H1 (cell line): ENCODE measurements around the gene B3GALT6. TPM values are rescaled to one million over a fixed set of nuclear protein-coding genes. Genes with fewer than 3 reads are reported as not detected.

Experiments used
- RAD21 ChIP-seq, 2 experiments: IDR thresholded peaks in 1 of 2; conservative IDR thresholded peaks in 1 of 2; 2 replicates each; pipeline ENCODE4 v1.6.1; 2011; ENCODE audit warnings: low read depth in 2 of 2, low read length in 2 of 2, improper control_type of control experiment in 1 of 2, inconsistent platforms in 1 of 2, mild to moderate bottlenecking in 1 of 2, moderate library complexity in 1 of 2
- polyA plus RNA-seq, 7 experiments: library from polyadenylated mRNA; depleted of rRNA in 3 of 7; stranded (reverse) in 5 of 7; unstranded in 2 of 7; fragments of >200 nt in 5 of 7; fragments of 200-250 nt in 2 of 7; gene quantifications; 1 replicate in 5 of 7; 2 replicates in 1 of 7; 4 replicates in 1 of 7; pipeline versions ENCODE4 v1.2.1 to v1.2.3, GENCODE V29; 2011 to 2013; ENCODE audit warnings: missing spikeins in 2 of 7, mixed read lengths in 2 of 7
- total RNA-seq: library from RNA; stranded (reverse); fragmentation: NEBNext Ultra II Directional; extraction: Animal tissue kit (Norgen Biotek cat#: 25700); gene quantifications from 2 replicates; pipeline ENCODE4 v1.2.1, GENCODE V29; 2021

The B3GALT6 gene
- total and polyA plus RNA-seq, 2 of the 8 experiments (the other 6 are each of a cell fraction or from before 2014, with no cell fraction given), result 18.4 to 20.4 TPM

DNA sequence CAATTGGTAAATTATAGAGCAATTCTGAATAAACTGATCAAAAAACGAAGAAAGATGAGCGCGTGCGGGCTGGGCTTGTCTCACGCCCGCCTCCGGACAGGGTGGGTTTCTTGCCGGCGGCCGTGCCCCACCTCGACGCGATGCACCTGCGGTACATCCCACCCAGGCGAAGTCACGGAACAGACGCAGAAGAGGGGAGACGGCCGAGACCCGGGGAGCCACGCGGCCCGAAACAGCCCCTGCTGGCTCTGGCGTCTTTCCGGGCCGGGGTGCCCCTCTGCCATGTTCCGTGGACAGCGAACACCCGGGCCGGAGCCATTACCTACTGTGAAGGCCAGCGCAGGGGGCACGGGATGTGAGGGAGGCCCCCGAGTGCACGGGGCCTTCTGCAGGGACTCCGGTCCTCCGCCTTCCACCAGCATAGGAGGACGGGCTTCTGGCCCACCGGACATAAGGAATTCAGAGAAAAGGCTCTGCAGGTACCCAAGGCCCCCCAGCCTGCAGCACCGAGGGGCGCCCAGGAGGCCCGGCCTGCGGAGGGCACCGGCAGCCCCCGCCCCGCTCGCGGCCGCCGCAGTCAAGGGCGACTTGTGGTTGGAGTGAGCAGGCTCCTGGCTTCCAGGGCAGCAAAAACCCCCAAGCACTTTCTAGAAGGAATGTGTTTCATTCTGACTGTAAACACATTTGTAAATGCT lies 22.1 kb downstream of the B3GALT6 start (continued):
- no peak for TF ChIP-seq RAD21 (IDR thresholded peaks at IDR 0.05 in 1 of 2, conservative IDR thresholded peaks at IDR 0.05 in 1 of 2; ENCODE audit: low read depth in 2 of 2, low read length in 2 of 2)
- TF ChIP-seq, all 59 proteins: peak for 0
